K562 (cell line): ENCODE results near the gene UNC5B. TPM values are rescaled to one million over a fixed set of nuclear protein-coding genes. Genes with fewer than 3 reads are reported as not detected.

Source experiments
- ATAC-seq: fragments of 200-7000 bp; cut with Tn5 transposase; 3 replicates; pipeline ENCODE4 v1.9.1; 2020; ENCODE audit warnings: moderate library complexity
- BruUV-seq: library from RNA; stranded (reverse); fragments of 400-500 nt; replicated peaks from 2 replicates; lab custom pipeline; 2021; lab: Mats Ljungman, UMichigan
- CTCF ChIA-PET: fragments of 300-600 bp; formaldehyde crosslinking; extraction: SDS; loops from one replicate; lab custom pipeline; 2021; ENCODE audit warnings: low intra/inter-chr PET ratio; lab: Yijun Ruan, JAX
- POLR2A ChIA-PET: fragments of 300-600, 350-650 bp; sonication (Branson Sonifier 250); formaldehyde crosslinking; extraction: SDS; loops from one replicate; lab custom pipeline; 2021; ENCODE audit warnings: antibody characterized with exemption, inconsistent platforms; lab: Yijun Ruan, JAX
- DNase-seq, 4 experiments: peaks; one replicate each; pipeline versions ENCODE4 v3.0.0 to v3.0.0-alpha.2; 2011 to 2018; ENCODE audit warnings: low spot score in 3 of 4, mixed read lengths in 3 of 4; ENCODE audit errors: extremely low read depth in 1 of 4
- FAIRE-seq: peaks from 2 replicates; lab custom pipeline; 2011; peaks lifted over from hg19 to GRCh38; lab: Jason Lieb, UNC
- H2AFZ ChIP-seq: 2 replicates; pipeline ENCODE4 v1.6.0; 2011; ENCODE audit warnings: low read depth, low read length, control low read depth, inconsistent platforms
- H3K27ac ChIP-seq: fragments of 200-600 bp; 3 replicates; pipeline ENCODE4 v1.8.0; 2011; ENCODE audit warnings: low read depth, mild to moderate bottlenecking, control low read depth, inconsistent platforms, low read length, moderate library complexity, mixed read lengths; ENCODE audit errors: extremely low read depth
- H3K27me3 ChIP-seq, 2 experiments: fragments of 300-600 bp in 1 of 2; 2 replicates in 1 of 2; 3 replicates in 1 of 2; pipeline versions ENCODE4 v1.6.0 to v1.8.0; 2011; ENCODE audit warnings: inconsistent platforms in 2 of 2, low read length in 2 of 2, mild to moderate bottlenecking in 1 of 2, mixed read lengths in 1 of 2, moderate library complexity in 1 of 2; ENCODE audit not compliant: control insufficient read depth in 2 of 2, insufficient read depth in 2 of 2
- H3K36me3 ChIP-seq: fragments of 300-600 bp; 3 replicates; pipeline ENCODE4 v1.8.0; 2011; ENCODE audit warnings: mild to moderate bottlenecking, low read length, inconsistent platforms; ENCODE audit not compliant: control insufficient read depth, insufficient read depth
- H3K4me1 ChIP-seq, 2 experiments: fragments of 200-600 bp in 1 of 2; replicated peaks in 1 of 2; 2 replicates in 1 of 2; 3 replicates in 1 of 2; pipeline versions ENCODE4 v1.5.1 to v1.8.0; 2011; ENCODE audit warnings: inconsistent platforms in 2 of 2, low read length in 2 of 2, mild to moderate bottlenecking in 1 of 2, mixed read lengths in 1 of 2, moderate library complexity in 1 of 2; ENCODE audit not compliant: control insufficient read depth in 2 of 2, insufficient read depth in 2 of 2
- H3K4me2 ChIP-seq: 2 replicates; pipeline ENCODE4 v1.6.1; 2011; ENCODE audit warnings: low read length, control low read depth, inconsistent platforms, mixed read lengths; ENCODE audit not compliant: insufficient read depth
- H3K4me3 ChIP-seq: fragments of 200-600 bp; sonication (generic), shearing (Covaris generic); 2 replicates; pipeline ENCODE4 v1.5.1; 2016; ENCODE audit warnings: control low read depth, inconsistent platforms
- H3K79me2 ChIP-seq: fragments of 200-600 bp; 3 replicates; pipeline ENCODE4 v1.8.0; 2011; ENCODE audit warnings: low read length, inconsistent platforms; ENCODE audit not compliant: control insufficient read depth, insufficient read depth
- H3K9ac ChIP-seq, 2 experiments: 2 replicates each; pipeline versions ENCODE4 v1.6.0 to v1.6.1; 2011; ENCODE audit warnings: low read depth in 2 of 2, low read length in 2 of 2, control low read depth in 1 of 2, inconsistent platforms in 1 of 2, mild to moderate bottlenecking in 1 of 2, mixed read lengths in 1 of 2; ENCODE audit not compliant: insufficient read depth in 1 of 2
- H3K9me1 ChIP-seq: one replicate; pipeline ENCODE4 v1.6.0; 2011; ENCODE audit warnings: inconsistent platforms, mild to moderate bottlenecking, low read length, moderate library complexity; ENCODE audit not compliant: control insufficient read depth, insufficient read depth
- H3K9me3 ChIP-seq: replicated peaks from 2 replicates; pipeline ENCODE4 v1.5.1; 2011; ENCODE audit warnings: low read depth, low read length, inconsistent platforms; ENCODE audit not compliant: control insufficient read depth, insufficient read depth
- H4K20me1 ChIP-seq: replicated peaks from 2 replicates; pipeline ENCODE4 v1.6.1; 2011; ENCODE audit warnings: low read length, inconsistent platforms, mixed read lengths; ENCODE audit not compliant: control insufficient read depth, insufficient read depth
- ASH1L ChIP-seq: fragments of 450-650 bp; IDR thresholded peaks from 2 replicates; pipeline ENCODE4 v1.6.1; 2018; ENCODE audit warnings: borderline replicate concordance, mild to moderate bottlenecking, low read depth; ENCODE audit not compliant: partially characterized antibody
- E2F3 ChIP-seq: fragments of 250-450 bp; sonication (Bioruptor Pico); IDR thresholded peaks from 2 replicates; pipeline ENCODE4 v1.4.0; 2020; ENCODE audit warnings: mild to moderate bottlenecking
- MYC ChIP-seq, 2 experiments: fragments of 250-450 bp in 1 of 2; sonication (Bioruptor Pico) in 1 of 2; IDR thresholded peaks; 2 replicates each; pipeline versions ENCODE4 v1.5.1 to v1.6.1; 2012 to 2021; ENCODE audit warnings: low read depth in 2 of 2, borderline replicate concordance in 1 of 2, improper control_type of control experiment in 1 of 2, low read length in 1 of 2, mild to moderate bottlenecking in 1 of 2, moderate library complexity in 1 of 2
- RREB1 ChIP-seq: fragments of 250-450 bp; sonication (Bioruptor Pico); IDR thresholded peaks from 2 replicates; pipeline ENCODE4 v1.4.0; 2020
- TEAD1 ChIP-seq, 2 experiments: fragments of 450-650 bp in 1 of 2; sonication (generic) in 1 of 2; formaldehyde crosslinking; IDR thresholded peaks; 2 replicates each; pipeline versions ENCODE4 v1.4.0 to v1.8.0; 2020 to 2022; ENCODE audit warnings: mild to moderate bottlenecking in 2 of 2, missing genetic modification reagents in 1 of 2
- TOE1 ChIP-seq, 2 experiments: fragments of 450-650 bp in 1 of 2; sonication (generic) in 1 of 2; formaldehyde crosslinking in 1 of 2; IDR thresholded peaks; 2 replicates each; pipeline versions ENCODE4 v1.7.1 to v1.8.0; 2016 to 2022; ENCODE audit warnings: borderline replicate concordance in 2 of 2, mild to moderate bottlenecking in 2 of 2, antibody characterized with exemption in 1 of 2, inconsistent platforms in 1 of 2, low read depth in 1 of 2, missing genetic modification reagents in 1 of 2, moderate library complexity in 1 of 2
- USF1 ChIP-seq: sonication (generic); formaldehyde crosslinking; IDR thresholded peaks from 2 replicates; pipeline ENCODE4 v1.9.0; 2022; ENCODE audit warnings: mild to moderate bottlenecking, missing genetic modification reagents
- XRCC4 ChIP-seq: IDR thresholded peaks from one replicate; pipeline ENCODE4 v1.6.1; 2011; ENCODE audit not compliant: insufficient read depth, insufficient read length; ENCODE audit errors: extremely low read depth
- ZBTB43 ChIP-seq: sonication (generic); formaldehyde crosslinking; IDR thresholded peaks from 2 replicates; pipeline ENCODE4 v1.8.0; 2023; ENCODE audit warnings: mild to moderate bottlenecking, missing genetic modification reagents
- ZZZ3 ChIP-seq: fragments of 450-650 bp; IDR thresholded peaks from 2 replicates; pipeline ENCODE4 v1.6.1; 2016; ENCODE audit warnings: antibody characterized with exemption, mild to moderate bottlenecking, moderate library complexity
- WGBS: fragments of 100-300 bp; shearing (Covaris generic); methylation state at CpG from one replicate; pipeline ENCODE4 v1.1.6; 2016; ENCODE audit warnings: low coverage, mixed read lengths; ENCODE audit not compliant: insufficient coverage; ENCODE audit errors: missing lambda C conversion rate; 5-methylcytosine and 5-hydroxymethylcytosine counted together
- in situ Hi-C: fragments of 300-500 bp; cut with MboI; formaldehyde crosslinking; loops from 4 replicates; pipeline ENCODE4 v1.15.0; 2018; ENCODE audit warnings: inconsistent platforms, mixed read lengths
- intact Hi-C: fragments of 100-400 bp; cut with micrococcal nuclease; formaldehyde crosslinking; loops from 2 replicates; pipeline ENCODE4 v1.14.2; 2022
- polyA plus RNA-seq, 8 experiments: library from polyadenylated mRNA; depleted of rRNA in 4 of 8; stranded (reverse) in 5 of 8; unstranded in 3 of 8; fragments of >200 nt; fragmentation: Nextera tagmentation in 2 of 8; fragmentation: Illumina TruSeq in 1 of 8; extraction: Ambion mirVana in 2 of 8; extraction: Trizol in 1 of 8; gene quantifications; 2 replicates each; pipeline versions ENCODE4 v1.2.1 to v1.2.3, GENCODE V29; 2011 to 2014; ENCODE audit warnings: inconsistent platforms in 1 of 8, missing spikeins in 1 of 8
- total RNA-seq, 7 experiments: library from RNA; depleted of rRNA in 6 of 7; stranded (reverse); fragments of >200 nt in 6 of 7; fragmentation: Illumina TruSeq in 2 of 7; extraction: Trizol in 2 of 7; gene quantifications; 2 replicates each; pipeline versions ENCODE4 v1.2.1 to v1.2.3, GENCODE V29; 2011 to 2021; ENCODE audit warnings: low replicate concordance in 1 of 7

Gene UNC5B
- total and polyA plus RNA-seq, 9 of the 15 experiments (the other 6 are each of a cell fraction or from before 2014, with no cell fraction given), result 0.10 to 8.4 (median 2.1) TPM

- DNase-seq (peak in 2 of 4 experiments; percentile 36 to 42), ATAC-seq (peak; percentile 78), FAIRE-seq (no peak)
- no peak overlapping the region for H3K27ac ChIP-seq
- ChIA-PET CTCF (no interaction called here), POLR2A (interaction anchor here (0.6 to 1.6 kb wide), 5 partner anchors 13 to 62 kb away, joined by 3 to 5 read pairs (median 4); no protein-coding TSS in a partner anchor)
- no peak overlapping the region for H3K4me3 ChIP-seq
- 28% methylated on average over 11 of the region's 11 CpGs for WGBS
- no peaks in the 10 kb centered on the region for H3K9me1 ChIP-seq
- H3K27me3 ChIP-seq, result peaks cover 0 to 19% of the 10 kb centered on the region in 2 experiments; a peak in 3 of 5 replicates
- no peaks in the 10 kb centered on the region for H3K36me3 ChIP-seq
- H3K9ac ChIP-seq, result no peak overlapping the region
- in situ Hi-C loops (no loop called here), intact Hi-C loops (no loop called here)
- no peaks in the 10 kb centered on the region for H3K9me3 ChIP-seq
- H4K20me1 ChIP-seq, result peaks cover 35% of the 10 kb centered on the region
- H2AFZ ChIP-seq, result no peak overlapping the region
- no peak overlapping the region; the same call in 1 of the 2 replicates for H3K4me2 ChIP-seq
- peaks cover 2 to 19% of the 10 kb centered on the region in 2 experiments for H3K4me1 ChIP-seq
- no peaks in the 10 kb centered on the region for H3K79me2 ChIP-seq
- no TSS peak for BruUV-seq
- TF ChIP-seq ZBTB43 (CRISPR knock-in tag) (no peak), ZZZ3 (no peak), USF1 (no peak), XRCC4 (no peak), E2F3 (CRISPR knock-in tag) (no peak), TEAD1 (CRISPR knock-in tag; IDR thresholded peaks at IDR 0.05) (0 out of 4 replicates have a peak, but pooled peaks of 1 of the 2 experiments have one; percentile 45), MYC (IDR thresholded peaks at IDR 0.05; ENCODE audit: low read depth, low read length) (no peak), MYC (CRISPR knock-in tag; IDR thresholded peaks at IDR 0.05; ENCODE audit: borderline replicate concordance, low read depth) (no peak), ASH1L (no peak), TOE1 (IDR thresholded peaks at IDR 0.05; ENCODE audit: borderline replicate concordance) (no peak), TOE1 (CRISPR knock-in tag; IDR thresholded peaks at IDR 0.05; ENCODE audit: borderline replicate concordance, low read depth) (no peak), RREB1 (CRISPR knock-in tag) (no peak)
Observed at GRCh38 chr10:71222601-71223346, 10.4 kb downstream of the UNC5B start.
